Measurements from ENCODE around the gene PLEKHM3. TPM values are rescaled to one million over a fixed set of nuclear protein-coding genes. Genes with fewer than 3 reads are reported as not detected.

The PLEKHM3 gene
- total and polyA plus RNA-seq, 2 of the 4 experiments (the other 2 are of a cell fraction): 2.4 to 11.3 TPM

GRCh38 chr2:207936380-207936779 lies 88.9 kb downstream of the PLEKHM3 start:
- H4K91ac ChIP-seq (ENCODE audit: insufficient read depth, low read depth, low read length): no peak overlapping the region
- no peaks in the 10 kb centered on the region for H3K9me3 ChIP-seq (ENCODE audit: control insufficient read depth, insufficient read depth, low read length)
- no peak overlapping the region for H2AFZ ChIP-seq (replicated peaks; ENCODE audit: low read length, poor library complexity)
- no peak overlapping the region for H3K4me2 ChIP-seq (ENCODE audit: low read depth, low read length)
- no peak overlapping the region for H2BK5ac ChIP-seq (ENCODE audit: low read depth, low read length, poor library complexity, severe bottlenecking)
- H3K27ac ChIP-seq (ENCODE audit: insufficient read depth, low read length): no peak overlapping the region
- H2BK20ac ChIP-seq (ENCODE audit: low read depth, low read length): no peak overlapping the region
- TF ChIP-seq SMC3 (IDR thresholded peaks at IDR 0.05; ENCODE audit: low read depth, low read length) (no peak), RAD21 (IDR thresholded peaks at IDR 0.05; ENCODE audit: low read length) (no peak), POLR2A (IDR thresholded peaks at IDR 0.05; ENCODE audit: low read depth, low read length) (no peak), RCOR1 (IDR thresholded peaks at IDR 0.05; ENCODE audit: insufficient replicate concordance, low read length) (no peak), MXI1 (IDR thresholded peaks at IDR 0.05; ENCODE audit: borderline replicate concordance, low read depth, low read length) (no peak), CHD1 (IDR thresholded peaks at IDR 0.05; ENCODE audit: low read depth, low read length) (no peak), RFX5 (IDR thresholded peaks at IDR 0.05; ENCODE audit: low read depth, low read length) (no peak), NFE2L2 (IDR thresholded peaks at IDR 0.05; ENCODE audit: low read depth, low read length) (no peak), MAZ (IDR thresholded peaks at IDR 0.05; ENCODE audit: borderline replicate concordance, low read depth, low read length) (no peak), FOS (IDR thresholded peaks at IDR 0.05; ENCODE audit: low read depth, low read length) (no peak), MAFK (IDR thresholded peaks at IDR 0.05; ENCODE audit: low read depth, low read length) (no peak), CEBPB (IDR thresholded peaks at IDR 0.05; ENCODE audit: low read depth, low read length) (no peak), BHLHE40 (IDR thresholded peaks at IDR 0.05; ENCODE audit: low read depth, low read length) (no peak)
- TF ChIP-seq, protein P1, sequence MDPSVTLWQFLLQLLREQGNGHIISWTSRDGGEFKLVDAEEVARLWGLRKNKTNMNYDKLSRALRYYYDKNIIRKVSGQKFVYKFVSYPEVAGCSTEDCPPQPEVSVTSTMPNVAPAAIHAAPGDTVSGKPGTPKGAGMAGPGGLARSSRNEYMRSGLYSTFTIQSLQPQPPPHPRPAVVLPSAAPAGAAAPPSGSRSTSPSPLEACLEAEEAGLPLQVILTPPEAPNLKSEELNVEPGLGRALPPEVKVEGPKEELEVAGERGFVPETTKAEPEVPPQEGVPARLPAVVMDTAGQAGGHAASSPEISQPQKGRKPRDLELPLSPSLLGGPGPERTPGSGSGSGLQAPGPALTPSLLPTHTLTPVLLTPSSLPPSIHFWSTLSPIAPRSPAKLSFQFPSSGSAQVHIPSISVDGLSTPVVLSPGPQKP (IDR thresholded peaks at IDR 0.05; ENCODE audit: borderline replicate concordance, low read depth, low read length): no peak
- TF ChIP-seq, protein P2, sequence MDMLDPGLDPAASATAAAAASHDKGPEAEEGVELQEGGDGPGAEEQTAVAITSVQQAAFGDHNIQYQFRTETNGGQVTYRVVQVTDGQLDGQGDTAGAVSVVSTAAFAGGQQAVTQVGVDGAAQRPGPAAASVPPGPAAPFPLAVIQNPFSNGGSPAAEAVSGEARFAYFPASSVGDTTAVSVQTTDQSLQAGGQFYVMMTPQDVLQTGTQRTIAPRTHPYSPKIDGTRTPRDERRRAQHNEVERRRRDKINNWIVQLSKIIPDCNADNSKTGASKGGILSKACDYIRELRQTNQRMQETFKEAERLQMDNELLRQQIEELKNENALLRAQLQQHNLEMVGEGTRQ (IDR thresholded peaks at IDR 0.05; ENCODE audit: low read depth, low read length): no peak
- TF ChIP-seq, protein P3, sequence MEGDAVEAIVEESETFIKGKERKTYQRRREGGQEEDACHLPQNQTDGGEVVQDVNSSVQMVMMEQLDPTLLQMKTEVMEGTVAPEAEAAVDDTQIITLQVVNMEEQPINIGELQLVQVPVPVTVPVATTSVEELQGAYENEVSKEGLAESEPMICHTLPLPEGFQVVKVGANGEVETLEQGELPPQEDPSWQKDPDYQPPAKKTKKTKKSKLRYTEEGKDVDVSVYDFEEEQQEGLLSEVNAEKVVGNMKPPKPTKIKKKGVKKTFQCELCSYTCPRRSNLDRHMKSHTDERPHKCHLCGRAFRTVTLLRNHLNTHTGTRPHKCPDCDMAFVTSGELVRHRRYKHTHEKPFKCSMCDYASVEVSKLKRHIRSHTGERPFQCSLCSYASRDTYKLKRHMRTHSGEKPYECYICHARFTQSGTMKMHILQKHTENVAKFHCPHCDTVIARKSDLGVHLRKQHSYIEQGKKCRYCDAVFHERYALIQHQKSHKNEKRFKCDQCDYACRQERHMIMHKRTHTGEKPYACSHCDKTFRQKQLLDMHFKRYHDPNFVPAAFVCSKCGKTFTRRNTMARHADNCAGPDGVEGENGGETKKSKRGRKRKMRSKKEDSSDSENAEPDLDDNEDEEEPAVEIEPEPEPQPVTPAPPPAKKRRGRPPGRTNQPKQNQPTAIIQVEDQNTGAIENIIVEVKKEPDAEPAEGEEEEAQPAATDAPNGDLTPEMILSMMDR (conservative IDR thresholded peaks at IDR 0.05; ENCODE audit: low read depth, low read length): no peak
- ATAC-seq (ENCODE audit: low read depth) (no peak), DNase-seq (no peak)
- no TSS peak for BruUV-seq (replicated peaks)
- H3K9me1 ChIP-seq (ENCODE audit: insufficient read depth, low read length): no peaks in the 10 kb centered on the region
- no peak overlapping the region for H2BK120ac ChIP-seq (ENCODE audit: low read depth, low read length)
- no peak overlapping the region for H4K5ac ChIP-seq (ENCODE audit: low read depth, low read length)
- in situ Hi-C loops (cut with MboI; ENCODE audit: low sequenced_read_pairs) (no loop called here), dilution Hi-C loops (cut with HindIII; ENCODE audit: low sequenced_read_pairs, unreplicated experiment) (no loop called here), intact Hi-C loops (cut with micrococcal nuclease) (no loop called here)
- H3K79me1 ChIP-seq (ENCODE audit: low read depth in 1 of 2, low read length in 2 of 2): no peaks in the 10 kb centered on the region
- H3K9ac ChIP-seq (ENCODE audit: low read depth, low read length): no peak overlapping the region
- H3K4me1 ChIP-seq (ENCODE audit: control insufficient read depth, insufficient read depth, low read length): no peaks in the 10 kb centered on the region
- H4K8ac ChIP-seq (ENCODE audit: low read depth in 2 of 2, low read length in 2 of 2): no peak overlapping the region
- H3K36me3 ChIP-seq (ENCODE audit: control insufficient read depth, insufficient read depth, low read length): no peaks in the 10 kb centered on the region
- H3K18ac ChIP-seq (ENCODE audit: low read depth, low read length): no peak overlapping the region
- H3K4ac ChIP-seq (ENCODE audit: low read depth, low read length): no peak overlapping the region
- CTCF ChIA-PET: no interaction called here
- no peak overlapping the region for H3K23ac ChIP-seq (ENCODE audit: low read depth, low read length)
- no CpG with 5 or more reads among the region's 1 CpG for WGBS, 2 experiments (ENCODE audit: extremely low coverage in 2 of 2, insufficient read length in 1 of 2)
- H3K14ac ChIP-seq (replicated peaks; ENCODE audit: low read depth, low read length): no peak overlapping the region
- POLR2A ChIA-PET (ENCODE audit: unreplicated experiment): no interaction called here
- no peak overlapping the region for H2BK15ac ChIP-seq (ENCODE audit: low read depth, low read length)
- H4K20me1 ChIP-seq (ENCODE audit: insufficient read depth, low read length): no peaks in the 10 kb centered on the region
- no peaks in the 10 kb centered on the region for H3K27me3 ChIP-seq (ENCODE audit: control insufficient read depth, insufficient read depth, low read length)
- no peak overlapping the region for H3K4me3 ChIP-seq (ENCODE audit: insufficient read depth, low read depth, low read length)
- H2AK5ac ChIP-seq (ENCODE audit: low read depth, low read length): no peak overlapping the region
- no peak overlapping the region for H3K56ac ChIP-seq (ENCODE audit: extremely low read depth, insufficient read depth, low read length)
- H2AK9ac ChIP-seq (replicated peaks; ENCODE audit: low read depth, low read length, poor library complexity): no peak overlapping the region

Data from IMR-90 (cell line).